ENCODE data around the gene RAB22A.

GRCh38 chr20:58286729-58287128 lies 22.8 kb upstream of the RAB22A start:
- TF ChIP-seq CTCF (conservative IDR thresholded peaks at IDR 0.05; ENCODE audit: low read depth, low read length), result no peak
- no peak for TF ChIP-seq POLR2A (IDR thresholded peaks at IDR 0.05; ENCODE audit: low read depth, low read length)
- no peak for TF ChIP-seq RAD21 (IDR thresholded peaks at IDR 0.05; ENCODE audit: low read length)
- TF ChIP-seq SMC3 (IDR thresholded peaks at IDR 0.05; ENCODE audit: low read depth, low read length), result no peak
- no peak for TF ChIP-seq ELK1 (IDR thresholded peaks at IDR 0.05; ENCODE audit: borderline replicate concordance, low read depth, low read length)
- no peak for TF ChIP-seq USF2 (IDR thresholded peaks at IDR 0.05; ENCODE audit: low read depth, low read length)
- no peak for TF ChIP-seq MAFK (IDR thresholded peaks at IDR 0.05; ENCODE audit: low read depth, low read length)
- no peak for TF ChIP-seq MXI1 (IDR thresholded peaks at IDR 0.05; ENCODE audit: borderline replicate concordance, low read depth, low read length)
- no peak for TF ChIP-seq NFE2L2 (IDR thresholded peaks at IDR 0.05; ENCODE audit: low read depth, low read length)
- no peak for TF ChIP-seq CHD1 (IDR thresholded peaks at IDR 0.05; ENCODE audit: low read depth, low read length)
- TF ChIP-seq MAZ (IDR thresholded peaks at IDR 0.05; ENCODE audit: borderline replicate concordance, low read depth, low read length), result no peak
- TF ChIP-seq RFX5 (IDR thresholded peaks at IDR 0.05; ENCODE audit: low read depth, low read length), result no peak
- TF ChIP-seq CEBPB (IDR thresholded peaks at IDR 0.05; ENCODE audit: low read depth, low read length), result no peak

Measured in IMR-90 (cell line).